NCI-H2107 treated with DMSO at 0.1 percent for 48 hours (cell line): ENCODE data around the gene FUS.
A peak's percentile ranks its signal among the peaks of the same experiment; 100 is the strongest.
"Not testable (repeated sequence)": the region's sequence is repeated elsewhere in the genome, so short reads cannot be mapped to it uniquely, and the experiment has no call there.

Experiments
- DNase-seq: peaks from one replicate; lab custom pipeline; 2025; ENCODE audit not compliant: unreplicated experiment; lab: John Stamatoyannopoulos, UW

The FUS gene

GRCh38 chr16:31143694-31144148 lies 36.2 kb upstream of the FUS start:
- DNase-seq = no peak

GRCh38 chr16:31144418-31144817 lies 35.5 kb upstream of the FUS start:
- DNase-seq = not testable (repeated sequence)

- DNase-seq = no peak
Measured at GRCh38 chr16:31145398-31145990, 34.4 kb upstream of the FUS start.

- DNase-seq = no peak
Measured at GRCh38 chr16:31147574-31147973, 32.4 kb upstream of the FUS start.

- DNase-seq = no peak
Measured at GRCh38 chr16:31148281-31148728, 31.6 kb upstream of the FUS start.

GRCh38 chr16:31148896-31149295 lies 31.0 kb upstream of the FUS start:
- DNase-seq = no peak

GRCh38 chr16:31149332-31149731 lies 30.6 kb upstream of the FUS start:
- DNase-seq = no peak

GRCh38 chr16:31149894-31150890 lies 29.7 kb upstream of the FUS start, which contains the start of gene PRSS36:
PRSS36 (minus strand) TSS chr16:31150066; CDS start chr16:31150035, 31 bp downstream.
- no peak for DNase-seq

- DNase-seq = not testable (repeated sequence)
Measured at GRCh38 chr16:31150976-31151375, 29.0 kb upstream of the FUS start.

GRCh38 chr16:31157136-31157535 lies 22.8 kb upstream of the FUS start:
- DNase-seq = no peak

- DNase-seq = no peak
Measured at GRCh38 chr16:31167315-31167714, 12.6 kb upstream of the FUS start.

GRCh38 chr16:31168848-31169247 lies 11.1 kb upstream of the FUS start:
- no peak for DNase-seq

GRCh38 chr16:31170048-31170447 lies 9.9 kb upstream of the FUS start:
- DNase-seq = not testable (repeated sequence)

GRCh38 chr16:31177136-31177535 lies 2.8 kb upstream of the FUS start:
- DNase-seq = peak; percentile 90

GRCh38 chr16:31179219-31179746 lies 656 bp upstream of the FUS start:
- no peak for DNase-seq

- DNase-seq = no peak
Measured at GRCh38 chr16:31181102-31181830, 1.3 kb downstream of the FUS start.

GRCh38 chr16:31182391-31182790 lies 2.5 kb downstream of the FUS start:
- no peak for DNase-seq

GRCh38 chr16:31183432-31184428 lies 3.8 kb downstream of the FUS start:
- no peak for DNase-seq

GRCh38 chr16:31184888-31185287 lies 4.9 kb downstream of the FUS start:
- DNase-seq = no peak

GRCh38 chr16:31185339-31185738 lies 5.4 kb downstream of the FUS start:
- DNase-seq = no peak
